ENCODE measurements around the gene PSTPIP2. TPM values are rescaled to one million over a fixed set of nuclear protein-coding genes. Genes with fewer than 3 reads are reported as not detected.

The PSTPIP2 gene
- total and polyA plus RNA-seq, 2 donors (not counting 3 experiments of a cell fraction or from before 2014, with no cell fraction given) = 1.6 to 4.9 TPM

- dilution Hi-C loops (cut with MboI; ENCODE audit: extremely low pct_ligation_motif_present, low sequenced_read_pairs) = no loop called here
- CTCF ChIA-PET = interaction anchor here (1.1 kb wide), 1 partner anchor 116 kb away, joined by 3 read pairs; no protein-coding TSS in a partner anchor
- peaks cover 8 to 13% of the 10 kb centered on the region in 2 experiments for H3K36me3 ChIP-seq (ENCODE audit: control insufficient read depth in 2 of 2, extremely low read depth in 1 of 2, insufficient read depth in 2 of 2, low read length in 2 of 2)
- H3K27me3 ChIP-seq (ENCODE audit: control insufficient read depth in 2 of 2, insufficient read depth in 2 of 2, low read length in 2 of 2) = no peaks in the 10 kb centered on the region
- no peak overlapping the region for H3K9ac ChIP-seq (replicated peaks; ENCODE audit: extremely low read depth, insufficient read depth, low read length)
- H3K9me1 ChIP-seq (replicated peaks; ENCODE audit: control insufficient read depth, extremely low read depth, insufficient read depth, low read length) = no peaks in the 10 kb centered on the region
- no peaks in the 10 kb centered on the region for H3K4me1 ChIP-seq (ENCODE audit: control insufficient read depth, extremely low read depth, insufficient read depth, low read length)
- H3K4me2 ChIP-seq (ENCODE audit: insufficient read depth, low read length) = no peak overlapping the region
- no peak overlapping the region for H3K4me3 ChIP-seq (replicated peaks in 1 of 3; ENCODE audit: insufficient read depth in 1 of 3, low read depth in 1 of 3, low read length in 3 of 3)
- no TSS peak for BruUV-seq (replicated peaks)
- no peak for DNase-seq (ENCODE audit: low read depth, low spot score)
- TF ChIP-seq, protein P1, sequence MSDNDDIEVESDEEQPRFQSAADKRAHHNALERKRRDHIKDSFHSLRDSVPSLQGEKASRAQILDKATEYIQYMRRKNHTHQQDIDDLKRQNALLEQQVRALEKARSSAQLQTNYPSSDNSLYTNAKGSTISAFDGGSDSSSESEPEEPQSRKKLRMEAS (IDR thresholded peaks at IDR 0.05; ENCODE audit: insufficient read depth, insufficient read length) = no peak
- TF ChIP-seq POLR2A (IDR thresholded peaks at IDR 0.05; ENCODE audit: low read depth, low read length) (no peak), GATA2 (IDR thresholded peaks at IDR 0.05; ENCODE audit: insufficient read depth, insufficient read length, low read depth, low read length) (no peak), MYC (IDR thresholded peaks at IDR 0.05; ENCODE audit: low read depth, low read length) (no peak), JUN (IDR thresholded peaks at IDR 0.05; ENCODE audit: borderline replicate concordance, insufficient read depth, insufficient read length, low read depth) (no peak), EZH2 (IDR thresholded peaks at IDR 0.05; ENCODE audit: borderline replicate concordance, low read depth, low read length, severe bottlenecking) (no peak), FOS (IDR thresholded peaks at IDR 0.05; ENCODE audit: borderline replicate concordance, insufficient read depth, low read length) (no peak), POLR2AphosphoS5 (IDR thresholded peaks at IDR 0.05; ENCODE audit: insufficient read depth, low read depth, low read length) (no peak)
- TF ChIP-seq, protein P2, sequence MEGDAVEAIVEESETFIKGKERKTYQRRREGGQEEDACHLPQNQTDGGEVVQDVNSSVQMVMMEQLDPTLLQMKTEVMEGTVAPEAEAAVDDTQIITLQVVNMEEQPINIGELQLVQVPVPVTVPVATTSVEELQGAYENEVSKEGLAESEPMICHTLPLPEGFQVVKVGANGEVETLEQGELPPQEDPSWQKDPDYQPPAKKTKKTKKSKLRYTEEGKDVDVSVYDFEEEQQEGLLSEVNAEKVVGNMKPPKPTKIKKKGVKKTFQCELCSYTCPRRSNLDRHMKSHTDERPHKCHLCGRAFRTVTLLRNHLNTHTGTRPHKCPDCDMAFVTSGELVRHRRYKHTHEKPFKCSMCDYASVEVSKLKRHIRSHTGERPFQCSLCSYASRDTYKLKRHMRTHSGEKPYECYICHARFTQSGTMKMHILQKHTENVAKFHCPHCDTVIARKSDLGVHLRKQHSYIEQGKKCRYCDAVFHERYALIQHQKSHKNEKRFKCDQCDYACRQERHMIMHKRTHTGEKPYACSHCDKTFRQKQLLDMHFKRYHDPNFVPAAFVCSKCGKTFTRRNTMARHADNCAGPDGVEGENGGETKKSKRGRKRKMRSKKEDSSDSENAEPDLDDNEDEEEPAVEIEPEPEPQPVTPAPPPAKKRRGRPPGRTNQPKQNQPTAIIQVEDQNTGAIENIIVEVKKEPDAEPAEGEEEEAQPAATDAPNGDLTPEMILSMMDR (IDR thresholded peaks at IDR 0.05; ENCODE audit: extremely low read depth in 1 of 2, insufficient read depth in 1 of 2, low read depth in 1 of 2, low read length in 2 of 2) = no peak
- intact Hi-C loops (cut with micrococcal nuclease) = no loop called here
- H3K27ac ChIP-seq (ENCODE audit: insufficient read depth, low read depth, low read length) = no peak overlapping the region
- peaks cover 16% of the 10 kb centered on the region for H3K79me2 ChIP-seq (ENCODE audit: control insufficient read depth, insufficient read depth, low read length)
- no peaks in the 10 kb centered on the region for H3K9me3 ChIP-seq (replicated peaks; ENCODE audit: control insufficient read depth, insufficient read depth, low read length)
- H4K20me1 ChIP-seq (replicated peaks; ENCODE audit: control insufficient read depth, extremely low read depth, insufficient read depth, low read length) = no peaks in the 10 kb centered on the region
- no peak for FAIRE-seq
- POLR2A ChIA-PET = no interaction called here
- no peak overlapping the region for H2AFZ ChIP-seq (ENCODE audit: low read depth, low read length)
Measured at GRCh38 chr18:45957100-45957499, 115.0 kb downstream of the PSTPIP2 start.

Measured in endothelial cell of umbilical vein (primary cell).